ENCODE measurements around the gene PMM2.

Gene PMM2

DNA sequence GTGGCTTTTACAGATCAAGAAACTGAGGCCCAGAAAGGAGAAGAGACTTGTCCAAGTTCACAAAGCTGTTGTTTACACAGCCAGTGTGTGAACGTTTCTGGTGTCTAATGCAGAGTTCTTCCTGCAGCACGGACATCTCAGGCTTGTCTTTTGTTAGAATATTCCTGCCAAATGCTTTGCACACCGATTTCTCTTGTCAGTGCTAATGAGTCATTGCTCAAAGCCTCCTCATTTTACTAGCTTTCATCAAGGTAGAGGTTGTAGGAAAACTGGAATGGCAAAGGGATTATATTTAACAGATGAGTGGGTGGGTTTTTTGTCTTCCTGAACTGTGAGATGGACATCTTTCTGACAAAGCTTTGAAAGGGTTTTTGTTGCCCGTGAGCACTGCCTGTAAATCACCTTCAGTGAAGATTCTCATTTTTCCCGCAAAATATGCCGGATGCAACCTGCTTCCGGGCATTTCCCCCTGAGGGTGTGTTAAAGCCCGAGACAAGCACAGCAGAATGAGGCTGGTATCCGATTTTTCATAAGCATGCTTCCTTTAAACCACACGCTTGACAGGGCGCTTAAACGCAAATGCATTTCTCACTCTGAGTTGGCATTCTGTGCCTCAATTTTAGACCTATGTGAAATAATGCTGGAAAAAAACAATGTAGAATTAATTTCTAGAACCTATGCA is 14.7 kb downstream of the PMM2 start:
- H3K9me3 ChIP-seq (ENCODE audit: insufficient read depth, low read depth, low read length) = no peaks in the 10 kb centered on the region
- H3K4me3 ChIP-seq (ENCODE audit: low read length, poor library complexity, severe bottlenecking) = no peak overlapping the region
- H3K4me1 ChIP-seq (ENCODE audit: insufficient read depth, low read length, poor library complexity, severe bottlenecking) = peaks cover 9% of the 10 kb centered on the region
- H3K4me2 ChIP-seq (ENCODE audit: low read depth, low read length, poor library complexity, severe bottlenecking) = no peak overlapping the region
- H3K9me2 ChIP-seq (replicated peaks; ENCODE audit: low read depth, low read length) = no peaks in the 10 kb centered on the region
- no peaks in the 10 kb centered on the region for H4K20me1 ChIP-seq (ENCODE audit: insufficient read depth, low read length, poor library complexity, severe bottlenecking)
- H3K9ac ChIP-seq (ENCODE audit: low read depth, low read length, poor library complexity, severe bottlenecking) = no peak overlapping the region
- no peaks in the 10 kb centered on the region for H3F3A ChIP-seq (ENCODE audit: low read depth)
- no peaks in the 10 kb centered on the region for H3K27me3 ChIP-seq (ENCODE audit: insufficient read depth, low read length, poor library complexity, severe bottlenecking)
- H3K79me2 ChIP-seq (ENCODE audit: insufficient read depth, low read length) = no peaks in the 10 kb centered on the region
- no peak overlapping the region for H2AFZ ChIP-seq (ENCODE audit: low read length)
- peaks cover 55% of the 10 kb centered on the region; the same call in 1 of the 2 replicates for H3K36me3 ChIP-seq (ENCODE audit: insufficient read depth, low read length)
- TF ChIP-seq, protein P1, sequence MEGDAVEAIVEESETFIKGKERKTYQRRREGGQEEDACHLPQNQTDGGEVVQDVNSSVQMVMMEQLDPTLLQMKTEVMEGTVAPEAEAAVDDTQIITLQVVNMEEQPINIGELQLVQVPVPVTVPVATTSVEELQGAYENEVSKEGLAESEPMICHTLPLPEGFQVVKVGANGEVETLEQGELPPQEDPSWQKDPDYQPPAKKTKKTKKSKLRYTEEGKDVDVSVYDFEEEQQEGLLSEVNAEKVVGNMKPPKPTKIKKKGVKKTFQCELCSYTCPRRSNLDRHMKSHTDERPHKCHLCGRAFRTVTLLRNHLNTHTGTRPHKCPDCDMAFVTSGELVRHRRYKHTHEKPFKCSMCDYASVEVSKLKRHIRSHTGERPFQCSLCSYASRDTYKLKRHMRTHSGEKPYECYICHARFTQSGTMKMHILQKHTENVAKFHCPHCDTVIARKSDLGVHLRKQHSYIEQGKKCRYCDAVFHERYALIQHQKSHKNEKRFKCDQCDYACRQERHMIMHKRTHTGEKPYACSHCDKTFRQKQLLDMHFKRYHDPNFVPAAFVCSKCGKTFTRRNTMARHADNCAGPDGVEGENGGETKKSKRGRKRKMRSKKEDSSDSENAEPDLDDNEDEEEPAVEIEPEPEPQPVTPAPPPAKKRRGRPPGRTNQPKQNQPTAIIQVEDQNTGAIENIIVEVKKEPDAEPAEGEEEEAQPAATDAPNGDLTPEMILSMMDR (conservative IDR thresholded peaks at IDR 0.05; ENCODE audit: low read length) = no peak
- no peak for TF ChIP-seq EZH2phosphoT487 (IDR thresholded peaks at IDR 0.05; ENCODE audit: borderline replicate concordance)

DNA sequence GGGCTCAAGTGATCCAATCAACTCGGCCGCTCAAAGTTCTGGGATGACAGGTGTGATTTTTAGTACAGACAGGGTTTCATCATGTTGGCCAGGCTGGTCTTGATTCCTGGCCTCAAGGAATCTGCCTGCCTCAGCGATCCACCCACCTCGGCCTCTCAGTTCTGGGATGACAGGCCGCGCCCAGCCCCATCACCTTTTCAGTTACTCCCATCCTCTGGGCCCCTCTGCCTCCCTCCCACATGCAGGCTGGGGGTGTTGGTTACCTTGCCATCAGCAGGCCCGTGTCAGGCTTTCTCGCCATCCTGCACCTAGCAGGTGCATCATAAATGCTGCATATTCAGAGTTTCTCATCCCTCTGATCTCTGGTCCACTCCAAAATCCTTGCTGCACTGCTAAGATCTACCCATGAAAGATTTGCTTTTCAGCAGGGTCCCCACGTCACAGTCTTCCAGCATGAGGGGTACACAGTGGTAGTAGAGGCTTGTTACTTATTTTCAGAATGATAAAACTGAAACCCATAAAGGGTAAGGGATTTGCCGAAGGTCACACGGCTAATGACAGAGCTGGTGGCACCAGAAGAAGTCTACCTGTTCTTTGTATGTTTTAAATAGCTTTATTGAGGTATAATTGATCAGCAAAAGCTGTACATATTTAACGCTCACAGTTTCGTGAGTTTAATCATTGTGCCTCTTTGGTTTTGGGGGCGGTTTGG is 16.6 kb downstream of the PMM2 start:
- Histone ChIP-seq H3K4me3 (ENCODE audit: low read length, poor library complexity, severe bottlenecking) (no peak overlapping the region), H3K4me2 (ENCODE audit: low read depth, low read length, poor library complexity, severe bottlenecking) (no peak overlapping the region), H3K9me3 (ENCODE audit: insufficient read depth, low read depth, low read length) (no peaks in the 10 kb centered on the region), H3F3A (ENCODE audit: low read depth) (no peaks in the 10 kb centered on the region), H2AFZ (ENCODE audit: low read length) (no peak overlapping the region), H3K27me3 (ENCODE audit: insufficient read depth, low read length, poor library complexity, severe bottlenecking) (no peaks in the 10 kb centered on the region), H3K9ac (ENCODE audit: low read depth, low read length, poor library complexity, severe bottlenecking) (no peak overlapping the region), H4K20me1 (ENCODE audit: insufficient read depth, low read length, poor library complexity, severe bottlenecking) (no peaks in the 10 kb centered on the region), H3K79me2 (ENCODE audit: insufficient read depth, low read length) (no peaks in the 10 kb centered on the region), H3K36me3 (ENCODE audit: insufficient read depth, low read length) (peaks cover 39% of the 10 kb centered on the region; the same call in 1 of the 2 replicates), H3K4me1 (ENCODE audit: insufficient read depth, low read length, poor library complexity, severe bottlenecking) (peaks cover 12% of the 10 kb centered on the region), H3K9me2 (replicated peaks; ENCODE audit: low read depth, low read length) (no peaks in the 10 kb centered on the region)
- no peak for TF ChIP-seq EZH2phosphoT487 (IDR thresholded peaks at IDR 0.05; ENCODE audit: borderline replicate concordance)
- TF ChIP-seq, protein P1 (conservative IDR thresholded peaks at IDR 0.05; ENCODE audit: low read length) = no peak

DNA sequence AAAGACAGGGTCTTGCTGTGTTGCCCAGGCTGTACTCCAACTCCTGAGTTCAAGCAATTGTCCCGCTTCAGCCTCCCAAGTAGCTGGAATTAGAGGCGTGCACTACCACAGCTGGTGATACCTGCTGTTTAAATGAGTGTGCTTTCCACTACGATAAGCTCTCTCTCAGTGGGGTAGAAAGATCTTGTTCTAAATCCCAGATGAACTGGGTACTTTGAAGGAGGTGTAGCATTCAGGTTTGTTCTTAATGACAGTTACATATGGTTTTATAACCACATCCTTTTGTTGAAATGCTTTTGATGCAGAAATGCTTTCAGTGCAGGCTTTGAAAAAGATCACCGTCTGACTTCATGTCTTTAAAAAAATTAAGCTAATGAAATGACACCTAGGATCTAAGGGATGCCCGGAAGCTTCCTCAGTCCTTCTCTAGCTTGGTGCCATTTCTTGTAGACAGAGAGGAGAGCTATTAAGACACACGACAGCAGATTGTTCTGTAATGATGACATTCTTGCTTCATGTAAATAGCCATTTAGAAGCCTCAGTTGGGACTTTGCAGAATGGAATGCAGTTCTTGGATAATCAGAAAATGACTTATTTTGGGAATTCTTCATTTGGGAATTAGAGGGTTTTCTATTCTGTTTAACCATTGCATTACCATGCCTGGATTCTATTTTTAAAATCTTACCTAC is 19.5 kb downstream of the PMM2 start:
- H3F3A ChIP-seq (ENCODE audit: low read depth) = no peaks in the 10 kb centered on the region
- peak overlapping the region; percentile 25 for H3K4me3 ChIP-seq (ENCODE audit: low read length, poor library complexity, severe bottlenecking)
- TF ChIP-seq EZH2phosphoT487 (IDR thresholded peaks at IDR 0.05; ENCODE audit: borderline replicate concordance) = no peak
- TF ChIP-seq, protein P1 (conservative IDR thresholded peaks at IDR 0.05; ENCODE audit: low read length) = no peak
- no peak overlapping the region for H3K9ac ChIP-seq (ENCODE audit: low read depth, low read length, poor library complexity, severe bottlenecking)
- no peaks in the 10 kb centered on the region for H4K20me1 ChIP-seq (ENCODE audit: insufficient read depth, low read length, poor library complexity, severe bottlenecking)
- peaks cover 25% of the 10 kb centered on the region; the same call in 1 of the 2 replicates for H3K36me3 ChIP-seq (ENCODE audit: insufficient read depth, low read length)
- peaks cover 12% of the 10 kb centered on the region for H3K4me1 ChIP-seq (ENCODE audit: insufficient read depth, low read length, poor library complexity, severe bottlenecking)
- no peak overlapping the region for H2AFZ ChIP-seq (ENCODE audit: low read length)
- no peaks in the 10 kb centered on the region for H3K79me2 ChIP-seq (ENCODE audit: insufficient read depth, low read length)
- H3K27me3 ChIP-seq (ENCODE audit: insufficient read depth, low read length, poor library complexity, severe bottlenecking) = no peaks in the 10 kb centered on the region
- H3K9me3 ChIP-seq (ENCODE audit: insufficient read depth, low read depth, low read length) = no peaks in the 10 kb centered on the region
- H3K4me2 ChIP-seq (ENCODE audit: low read depth, low read length, poor library complexity, severe bottlenecking) = peak overlapping the region; percentile 63
- H3K9me2 ChIP-seq (replicated peaks; ENCODE audit: low read depth, low read length) = no peaks in the 10 kb centered on the region

All from Loucy (cell line).